GM23248 (cell line): ENCODE measurements around the gene AADAC.

Source experiments
- EZH2 ChIP-seq: fragments of 200-600 bp; sonication (generic); IDR thresholded peaks from 2 replicates; pipeline ENCODE4 v1.6.1; 2018; ENCODE audit warnings: antibody characterized with exemption, mild to moderate bottlenecking; ENCODE audit not compliant: insufficient read depth, poor library complexity, severe bottlenecking
- EZH2phosphoT487 ChIP-seq: fragments of 200-600 bp; sonication (generic); IDR thresholded peaks from 2 replicates; pipeline ENCODE4 v1.6.1; 2018; ENCODE audit warnings: antibody characterized with exemption, moderate library complexity, mild to moderate bottlenecking, low read depth; ENCODE audit not compliant: insufficient read depth

GRCh38 chr3:151774910-151775309 lies 39.0 kb upstream of the AADAC start:
- TF ChIP-seq EZH2 (no peak), EZH2phosphoT487 (no peak)
